ENCODE data around the gene ARL15.

Gene ARL15

DNA sequence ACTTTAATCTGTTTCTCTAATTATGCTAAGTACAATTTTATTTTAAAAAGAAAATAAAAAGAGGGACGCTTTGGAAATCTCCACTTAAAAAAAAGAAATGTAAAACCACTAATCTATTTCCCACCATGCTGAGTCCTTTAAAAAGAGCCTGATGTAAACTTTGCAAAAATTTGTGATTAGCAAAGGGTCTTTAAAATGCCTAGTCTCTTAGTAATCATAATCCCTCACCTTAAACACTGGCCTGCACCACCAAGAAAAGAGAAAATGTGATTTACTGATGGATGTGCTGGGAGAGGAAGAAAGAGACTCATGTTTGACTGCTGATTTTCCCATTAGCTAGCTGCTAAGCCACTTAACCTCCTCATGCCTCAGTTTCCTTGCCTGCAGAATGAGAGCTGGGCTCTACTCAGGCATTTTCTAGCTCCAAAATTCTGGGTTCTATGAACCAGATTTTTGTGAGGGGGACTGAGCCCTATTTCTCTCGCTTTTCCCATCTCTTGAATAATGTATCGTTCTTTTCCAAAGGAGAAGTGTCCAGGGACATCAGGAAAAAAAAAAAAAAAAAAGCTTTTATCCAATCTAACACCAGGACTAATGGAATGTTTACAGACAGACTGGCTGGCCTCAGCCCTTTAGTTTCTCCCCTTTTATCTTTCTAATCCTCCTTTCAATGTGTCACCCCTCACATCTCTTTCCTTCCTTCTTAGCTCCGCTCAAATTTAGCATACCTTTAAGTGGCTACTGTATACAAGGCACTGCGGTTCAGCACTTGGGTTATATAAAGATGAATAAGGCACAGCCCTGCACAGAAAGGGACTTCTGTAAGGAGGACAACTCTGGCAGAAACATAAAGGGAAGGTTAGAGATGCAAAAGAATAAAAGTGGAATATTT is 312.4 kb downstream of the ARL15 start:
- no peaks in the 10 kb centered on the region for H3K27me3 ChIP-seq (ENCODE audit: insufficient read depth, low read length, poor library complexity)
- no peaks in the 10 kb centered on the region for H3K79me2 ChIP-seq (ENCODE audit: insufficient read depth, low read length)
- no peaks in the 10 kb centered on the region for H3K36me3 ChIP-seq (ENCODE audit: insufficient read depth, low read length)
- no peaks in the 10 kb centered on the region for H3K4me1 ChIP-seq (ENCODE audit: insufficient read depth, low read length)
- H3K4me3 ChIP-seq (ENCODE audit: low read depth in 1 of 2, low read length in 2 of 2): no peak overlapping the region
- DNase-seq (no peak), ATAC-seq (ENCODE audit: insufficient read depth, low read depth) (no peak)
- H3K27ac ChIP-seq (ENCODE audit: low read length): no peak overlapping the region
- no peaks in the 10 kb centered on the region for H4K20me1 ChIP-seq (ENCODE audit: insufficient read depth, low read length)
- no peak for TF ChIP-seq EZH2 (IDR thresholded peaks at IDR 0.05; ENCODE audit: borderline replicate concordance, low read depth, low read length, severe bottlenecking)
- TF ChIP-seq, protein P1, sequence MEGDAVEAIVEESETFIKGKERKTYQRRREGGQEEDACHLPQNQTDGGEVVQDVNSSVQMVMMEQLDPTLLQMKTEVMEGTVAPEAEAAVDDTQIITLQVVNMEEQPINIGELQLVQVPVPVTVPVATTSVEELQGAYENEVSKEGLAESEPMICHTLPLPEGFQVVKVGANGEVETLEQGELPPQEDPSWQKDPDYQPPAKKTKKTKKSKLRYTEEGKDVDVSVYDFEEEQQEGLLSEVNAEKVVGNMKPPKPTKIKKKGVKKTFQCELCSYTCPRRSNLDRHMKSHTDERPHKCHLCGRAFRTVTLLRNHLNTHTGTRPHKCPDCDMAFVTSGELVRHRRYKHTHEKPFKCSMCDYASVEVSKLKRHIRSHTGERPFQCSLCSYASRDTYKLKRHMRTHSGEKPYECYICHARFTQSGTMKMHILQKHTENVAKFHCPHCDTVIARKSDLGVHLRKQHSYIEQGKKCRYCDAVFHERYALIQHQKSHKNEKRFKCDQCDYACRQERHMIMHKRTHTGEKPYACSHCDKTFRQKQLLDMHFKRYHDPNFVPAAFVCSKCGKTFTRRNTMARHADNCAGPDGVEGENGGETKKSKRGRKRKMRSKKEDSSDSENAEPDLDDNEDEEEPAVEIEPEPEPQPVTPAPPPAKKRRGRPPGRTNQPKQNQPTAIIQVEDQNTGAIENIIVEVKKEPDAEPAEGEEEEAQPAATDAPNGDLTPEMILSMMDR (IDR thresholded peaks at IDR 0.05; ENCODE audit: borderline replicate concordance, extremely low read depth, low read length, poor library complexity, severe bottlenecking): no peak
- no peak overlapping the region for H3K9ac ChIP-seq (ENCODE audit: low read depth, low read length)
- H3K4me2 ChIP-seq (ENCODE audit: insufficient read depth, low read length): no peak overlapping the region
- H2AFZ ChIP-seq (ENCODE audit: low read depth, low read length): no peak overlapping the region
- no peaks in the 10 kb centered on the region for H3K9me3 ChIP-seq (ENCODE audit: insufficient read depth, low read length, severe bottlenecking)

DNA sequence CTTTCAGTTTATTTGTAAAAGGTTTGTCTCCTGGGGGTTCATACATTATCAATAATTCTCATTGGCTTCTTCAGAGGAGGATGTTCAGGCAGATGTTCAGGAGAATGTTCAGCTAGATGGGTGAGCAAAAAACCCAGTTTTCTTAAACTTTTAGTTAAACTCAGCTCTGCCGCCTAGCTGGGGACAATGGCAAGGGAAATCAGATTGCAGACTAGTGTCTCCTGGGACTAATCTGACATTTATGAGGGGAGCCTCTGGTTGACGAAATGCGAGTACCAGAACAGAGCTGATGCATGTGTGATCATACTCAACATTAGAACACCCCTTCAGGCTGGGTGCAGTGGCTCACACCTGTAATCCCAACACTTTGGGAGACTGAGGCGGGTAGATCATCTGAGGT is 314.4 kb downstream of the ARL15 start:
- Histone ChIP-seq H3K27ac (ENCODE audit: low read length) (no peak overlapping the region), H2AFZ (ENCODE audit: low read depth, low read length) (no peak overlapping the region), H4K20me1 (ENCODE audit: insufficient read depth, low read length) (no peaks in the 10 kb centered on the region), H3K27me3 (ENCODE audit: insufficient read depth, low read length, poor library complexity) (no peaks in the 10 kb centered on the region), H3K4me3 (ENCODE audit: low read depth in 1 of 2, low read length in 2 of 2) (no peak overlapping the region), H3K9me3 (ENCODE audit: insufficient read depth, low read length, severe bottlenecking) (no peaks in the 10 kb centered on the region), H3K9ac (ENCODE audit: low read depth, low read length) (no peak overlapping the region), H3K79me2 (ENCODE audit: insufficient read depth, low read length) (no peaks in the 10 kb centered on the region), H3K4me1 (ENCODE audit: insufficient read depth, low read length) (no peaks in the 10 kb centered on the region), H3K4me2 (ENCODE audit: insufficient read depth, low read length) (no peak overlapping the region), H3K36me3 (ENCODE audit: insufficient read depth, low read length) (no peaks in the 10 kb centered on the region)
- ATAC-seq (ENCODE audit: insufficient read depth, low read depth) (no peak), DNase-seq (no peak)
- TF ChIP-seq, protein P1 (IDR thresholded peaks at IDR 0.05; ENCODE audit: borderline replicate concordance, extremely low read depth, low read length, poor library complexity, severe bottlenecking): no peak
- no peak for TF ChIP-seq EZH2 (IDR thresholded peaks at IDR 0.05; ENCODE audit: borderline replicate concordance, low read depth, low read length, severe bottlenecking)

DNA sequence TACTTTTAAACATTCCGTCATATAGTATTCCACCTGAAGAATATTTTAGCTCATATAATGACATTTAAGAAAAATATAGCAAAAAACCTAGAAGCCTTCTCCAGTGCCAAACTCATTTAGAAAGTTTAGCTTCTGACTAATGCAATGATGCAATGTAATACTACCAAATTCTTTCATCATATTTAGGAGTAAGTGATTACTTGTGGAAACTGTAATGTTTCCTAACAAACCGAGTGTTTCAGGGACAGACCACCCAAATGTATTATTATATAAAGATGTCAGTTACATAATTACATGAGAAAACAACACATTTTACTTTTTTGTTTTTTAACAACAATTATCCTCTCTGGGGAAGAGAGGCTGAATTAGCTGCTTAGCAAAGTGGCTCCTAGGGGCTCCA is 316.2 kb downstream of the ARL15 start:
- H3K4me1 ChIP-seq (ENCODE audit: insufficient read depth, low read length): no peaks in the 10 kb centered on the region
- DNase-seq (no peak), ATAC-seq (ENCODE audit: insufficient read depth, low read depth) (no peak)
- H3K79me2 ChIP-seq (ENCODE audit: insufficient read depth, low read length): no peaks in the 10 kb centered on the region
- no peak for TF ChIP-seq EZH2 (IDR thresholded peaks at IDR 0.05; ENCODE audit: borderline replicate concordance, low read depth, low read length, severe bottlenecking)
- TF ChIP-seq, protein P1 (IDR thresholded peaks at IDR 0.05; ENCODE audit: borderline replicate concordance, extremely low read depth, low read length, poor library complexity, severe bottlenecking): no peak
- H3K36me3 ChIP-seq (ENCODE audit: insufficient read depth, low read length): no peaks in the 10 kb centered on the region
- H3K9ac ChIP-seq (ENCODE audit: low read depth, low read length): no peak overlapping the region
- no peak overlapping the region for H3K27ac ChIP-seq (ENCODE audit: low read length)
- no peak overlapping the region for H3K4me2 ChIP-seq (ENCODE audit: insufficient read depth, low read length)
- H3K9me3 ChIP-seq (ENCODE audit: insufficient read depth, low read length, severe bottlenecking): no peaks in the 10 kb centered on the region
- H3K27me3 ChIP-seq (ENCODE audit: insufficient read depth, low read length, poor library complexity): no peaks in the 10 kb centered on the region
- H2AFZ ChIP-seq (ENCODE audit: low read depth, low read length): no peak overlapping the region
- no peak overlapping the region for H3K4me3 ChIP-seq (ENCODE audit: low read depth in 1 of 2, low read length in 2 of 2)
- no peaks in the 10 kb centered on the region for H4K20me1 ChIP-seq (ENCODE audit: insufficient read depth, low read length)
